NCI-H187 (cell line): ENCODE data around the gene IFIT2.
"Not testable (repeated sequence)": the region's sequence is repeated elsewhere in the genome, so short reads cannot be mapped to it uniquely, and the experiment has no call there.

Source experiments
- DNase-seq, 2 experiments: peaks; one replicate each; lab custom pipeline; 2025; lab: John Stamatoyannopoulos, UW

IFIT2 gene

DNA sequence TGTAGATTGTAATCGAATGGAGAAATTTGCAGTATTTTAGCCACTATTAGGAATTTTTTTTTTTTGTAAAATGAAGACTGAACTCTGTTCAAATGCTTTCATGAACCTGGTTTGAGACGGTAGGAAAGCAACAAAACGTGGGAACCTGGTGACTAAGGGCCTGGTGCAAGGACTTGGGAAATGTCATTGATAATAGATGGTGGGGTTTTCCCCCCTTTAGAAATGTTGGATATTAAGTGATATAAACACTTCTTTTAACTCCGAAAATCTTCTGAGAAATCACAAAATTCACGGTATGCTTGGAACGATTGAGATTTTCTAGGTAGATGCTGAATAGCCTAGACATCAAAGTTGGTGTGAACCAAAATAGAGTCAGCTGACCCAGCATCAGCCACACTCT, 6.4 kb downstream of the IFIT2 start:
- DNase-seq: no peak

DNA sequence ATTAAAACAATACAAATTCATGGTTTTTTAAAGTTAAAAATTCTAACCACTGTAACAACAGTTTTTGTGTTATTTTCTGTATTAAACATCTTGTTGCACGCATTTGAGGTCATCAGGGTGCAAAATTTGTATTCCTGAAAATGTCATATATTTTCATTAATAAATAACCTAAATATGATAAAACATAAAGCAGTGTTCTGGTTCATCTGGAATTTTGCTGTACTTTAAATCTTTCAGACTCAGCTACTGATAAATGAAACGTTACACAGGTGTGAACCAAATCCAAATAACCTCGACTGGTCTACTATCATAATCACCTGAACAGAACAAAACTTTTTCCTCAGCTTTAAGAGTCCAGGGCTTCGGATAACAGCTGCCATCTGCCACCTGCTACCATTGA, 6.9 kb downstream of the IFIT2 start:
- no peak for DNase-seq

DNA sequence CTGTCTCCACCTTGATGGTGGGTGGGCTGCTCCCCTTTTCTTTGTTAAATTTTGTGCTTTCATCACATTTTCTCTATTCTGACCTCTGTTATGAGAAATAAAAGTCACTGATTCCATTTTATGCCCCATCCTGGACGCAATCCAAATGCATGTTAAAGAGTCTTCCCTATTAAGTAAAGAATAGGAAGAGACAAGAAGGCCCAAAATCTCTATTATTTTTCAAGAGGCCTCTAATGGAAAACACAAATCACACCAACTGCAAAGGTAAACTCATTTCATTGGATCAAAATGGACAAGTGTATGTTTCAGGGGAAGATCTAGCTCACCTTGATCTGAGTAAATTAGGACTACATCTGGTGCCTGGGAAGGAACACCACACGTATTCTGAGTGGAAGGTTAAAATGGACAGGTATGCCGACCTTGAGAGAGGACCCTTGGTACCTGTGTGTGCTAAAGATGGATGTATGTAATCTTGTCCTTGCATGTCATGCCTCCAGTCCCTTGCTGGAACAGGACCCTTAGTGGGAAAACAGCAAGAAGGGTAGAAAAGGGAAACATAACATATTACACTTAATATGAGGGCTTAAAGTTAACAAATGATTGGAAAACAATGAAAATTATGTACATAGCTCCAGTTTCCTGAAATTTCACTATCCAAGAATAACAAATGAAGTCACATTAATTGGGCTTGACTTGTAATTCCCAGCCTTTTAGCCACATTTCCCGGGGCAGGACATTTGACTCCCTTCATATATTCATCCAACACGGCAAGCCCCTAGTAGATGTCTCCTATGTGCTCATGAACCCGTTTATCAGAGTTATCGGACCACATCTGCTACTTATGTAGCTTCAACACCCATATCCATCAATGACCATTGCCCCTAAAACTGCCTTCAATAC, 7.6 kb downstream of the IFIT2 start:
- DNase-seq: no peak

DNA sequence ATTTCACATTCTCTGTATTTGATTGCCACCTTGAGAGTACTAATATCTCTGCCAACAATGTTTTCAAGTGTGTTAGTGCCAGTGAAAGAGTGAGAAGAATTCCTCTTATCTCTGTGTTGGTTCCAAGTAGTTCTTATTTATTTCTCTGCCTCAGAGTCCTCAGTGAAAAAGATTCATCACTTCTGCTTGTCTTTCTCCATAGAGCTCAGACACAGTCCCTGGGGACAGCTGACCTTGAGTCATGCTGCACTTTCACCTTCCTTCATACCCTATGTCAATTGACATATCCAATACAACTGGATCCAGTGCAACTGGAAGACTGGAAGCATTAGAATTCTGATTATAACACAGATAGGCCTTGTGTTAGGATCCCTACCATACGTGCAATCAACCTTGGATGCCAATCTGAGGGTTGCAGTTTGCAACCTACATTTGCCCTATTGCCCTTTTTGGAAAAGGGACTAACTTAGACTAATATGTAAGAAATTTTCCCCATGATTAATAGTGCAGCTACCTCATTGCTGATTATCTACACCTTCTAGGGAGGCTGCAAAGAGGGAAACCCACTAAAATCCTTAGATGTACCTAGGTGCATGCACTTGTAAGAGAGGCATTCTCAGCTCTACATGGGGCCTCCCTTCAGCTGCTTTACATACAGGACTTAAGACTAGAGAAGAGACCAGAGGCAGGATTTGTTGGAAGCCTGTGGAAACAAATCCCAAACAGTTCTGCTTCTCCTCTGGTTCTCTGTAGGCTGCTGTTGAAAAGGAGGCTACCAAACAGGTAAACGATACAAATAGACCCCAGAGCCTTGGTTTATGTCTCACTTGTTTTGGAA, 8.4 kb downstream of the IFIT2 start:
- no peak for DNase-seq

DNA sequence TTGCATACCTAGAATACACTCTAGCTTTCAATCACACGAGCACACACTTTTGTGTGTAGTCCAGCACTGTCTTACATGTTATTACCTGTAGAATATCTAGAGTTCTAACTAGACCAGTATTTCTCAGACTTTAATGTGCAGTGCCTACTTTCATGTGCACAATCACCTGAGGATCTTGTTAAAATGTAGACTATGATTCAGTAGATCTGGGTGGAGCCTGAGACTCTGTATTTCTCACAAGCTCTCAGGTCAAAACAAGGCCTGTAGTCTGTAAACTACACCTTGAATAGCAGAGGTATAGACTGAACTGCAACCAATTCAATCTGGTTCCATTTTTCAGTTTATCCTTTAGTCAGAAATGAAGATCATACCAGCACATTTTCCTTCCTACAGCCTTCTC, 11.1 kb downstream of the IFIT2 start:
- no peak for DNase-seq

DNA sequence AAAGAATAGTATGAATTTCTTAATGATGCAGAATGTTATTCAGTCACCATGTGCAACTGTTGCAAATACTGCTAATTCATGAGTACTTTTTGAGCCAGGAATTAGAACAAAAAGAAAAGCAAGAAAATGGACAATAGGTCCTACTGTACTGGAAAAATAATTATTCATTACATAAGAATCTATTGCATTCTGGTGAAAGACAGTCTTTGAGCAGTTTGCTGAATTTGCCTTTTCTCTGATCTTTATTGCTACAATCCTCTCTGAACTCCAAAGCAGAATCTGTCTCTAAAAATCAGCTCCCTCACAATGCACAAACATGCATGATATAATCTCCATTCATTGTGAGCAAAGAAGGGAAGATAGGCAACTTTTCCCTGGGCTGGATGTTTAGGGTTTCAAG, 12.8 kb downstream of the IFIT2 start:
- DNase-seq: no peak

DNA sequence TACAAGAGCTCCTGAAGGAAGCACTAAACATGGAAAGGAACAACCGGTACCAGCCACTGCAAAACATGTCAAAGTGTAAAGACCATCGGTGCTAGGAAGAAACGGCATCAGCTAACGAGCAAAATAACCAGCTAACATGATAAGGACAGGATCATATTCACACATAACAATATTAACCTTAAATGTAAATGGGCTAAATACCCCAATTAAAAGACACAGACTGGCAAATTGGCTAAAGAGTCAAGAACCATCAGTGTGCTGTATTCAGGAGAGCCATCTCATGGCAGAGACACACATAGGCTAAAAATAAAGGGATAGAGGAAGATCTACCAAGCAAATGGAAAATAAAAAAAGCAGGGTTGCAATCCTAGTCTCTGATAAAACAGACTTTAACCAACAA, 16.2 kb downstream of the IFIT2 start:
- DNase-seq: not testable (repeated sequence)

DNA sequence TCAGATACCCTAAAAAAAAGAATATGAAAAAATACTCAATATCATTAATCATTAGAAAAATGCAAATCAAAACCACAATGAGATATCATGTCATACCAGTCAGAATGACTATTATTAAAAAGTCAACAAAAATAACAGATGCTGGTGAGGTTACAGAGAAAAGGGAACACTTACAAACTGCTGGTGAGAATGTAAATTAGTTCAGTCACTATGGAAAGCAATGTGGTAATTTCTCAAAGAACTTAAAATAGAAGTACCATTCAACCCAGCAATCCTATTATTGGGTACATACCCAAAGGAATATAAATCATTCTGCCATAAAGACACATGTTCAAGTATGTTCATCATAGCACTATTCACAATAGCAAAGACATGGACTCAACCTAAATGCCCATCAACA, 23.2 kb downstream of the IFIT2 start:
- not testable (repeated sequence) for DNase-seq

DNA sequence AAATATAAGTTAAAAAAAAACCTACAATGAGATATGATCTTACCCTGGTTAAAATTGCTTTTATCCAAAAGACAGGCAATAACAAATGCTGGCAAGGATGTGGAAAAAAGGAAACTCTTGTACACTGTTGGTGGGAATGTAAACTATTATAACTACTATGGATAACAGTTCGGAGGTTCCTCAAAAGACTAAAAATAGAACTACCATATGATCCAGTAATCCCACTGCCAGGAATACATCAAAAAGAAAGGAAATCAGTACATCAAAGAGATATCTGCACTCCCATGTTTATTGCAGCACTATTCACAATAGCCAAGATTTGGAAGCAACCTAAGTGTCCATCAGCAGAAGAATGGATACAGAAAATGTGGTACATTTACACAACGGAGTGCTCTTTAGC, 24.0 kb downstream of the IFIT2 start:
- DNase-seq: not testable (repeated sequence)

DNA sequence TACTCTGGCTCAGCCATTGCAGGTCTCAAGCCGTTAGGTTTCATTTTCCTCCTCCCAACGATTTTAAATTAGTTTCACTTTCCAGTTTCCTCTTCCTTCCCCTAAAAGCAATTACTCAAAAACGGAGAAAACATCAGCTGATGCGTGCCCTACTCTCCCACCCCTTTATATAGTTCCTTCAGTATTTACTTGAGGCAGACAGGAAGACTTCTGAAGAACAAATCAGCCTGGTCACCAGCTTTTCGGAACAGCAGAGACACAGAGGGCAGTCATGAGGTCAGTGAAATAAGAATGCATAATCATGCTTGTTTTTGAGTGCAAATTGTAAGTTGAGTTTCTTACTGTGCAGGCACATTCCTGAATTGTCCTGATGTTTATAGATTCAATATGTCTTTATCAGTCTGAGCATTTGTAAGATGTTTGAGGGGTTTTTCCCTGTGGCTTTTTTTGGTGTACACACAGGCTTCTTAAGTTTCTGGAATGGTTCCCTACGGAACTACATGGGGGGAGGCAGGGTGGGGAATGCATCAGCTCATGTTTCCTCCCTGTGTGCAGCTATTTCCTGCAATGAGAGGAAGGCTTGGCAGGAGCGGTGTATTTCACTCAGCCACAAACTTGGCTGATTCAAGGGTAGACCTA, 26.1 kb downstream of the IFIT2 start, which contains the start of gene IFIT3:
Gene IFIT3 (plus strand): TSS at position 195 of the 639 bp plus-strand sequence. CDS start 77 bp downstream, at position 272.
- no peak for DNase-seq

DNA sequence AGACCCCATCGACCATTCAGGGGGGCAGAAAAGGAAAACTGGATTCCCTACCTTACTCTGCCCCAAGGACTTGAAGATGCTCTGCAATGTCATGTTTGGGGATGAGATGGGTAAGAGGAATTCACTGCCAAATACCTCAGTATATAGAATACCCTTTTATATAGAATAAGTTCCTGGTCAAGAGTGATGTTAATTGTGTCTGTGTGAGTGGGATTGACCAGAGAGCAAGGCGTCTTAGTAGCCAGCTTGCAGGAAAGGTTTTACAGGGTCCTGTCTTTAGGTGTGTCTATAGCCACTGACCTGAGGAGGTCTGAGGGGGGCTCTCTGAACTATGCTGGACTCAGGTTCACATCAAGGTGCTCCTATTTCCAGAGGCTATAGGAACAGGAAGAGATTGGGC, 27.3 kb downstream of the IFIT2 start:
- DNase-seq: no peak

DNA sequence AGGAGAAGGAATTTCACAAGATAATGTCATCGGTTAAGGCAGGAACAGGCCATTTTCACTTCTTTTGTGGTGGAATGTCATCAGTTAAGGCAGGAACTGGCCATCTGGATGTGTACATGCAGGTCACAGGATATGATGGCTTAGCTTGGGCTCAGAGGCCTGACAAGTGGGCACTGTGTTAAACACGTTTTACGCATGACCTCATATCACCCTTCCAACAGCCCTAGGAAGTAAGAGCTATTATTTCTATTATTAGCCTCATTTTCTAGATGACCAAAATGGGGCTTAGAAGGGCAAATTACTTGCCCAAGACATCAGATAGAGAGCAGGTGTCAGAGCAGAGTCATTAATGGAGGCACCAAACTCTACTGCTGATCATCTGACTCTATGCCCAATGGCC, 28.2 kb downstream of the IFIT2 start:
- DNase-seq: not testable (repeated sequence)

DNA sequence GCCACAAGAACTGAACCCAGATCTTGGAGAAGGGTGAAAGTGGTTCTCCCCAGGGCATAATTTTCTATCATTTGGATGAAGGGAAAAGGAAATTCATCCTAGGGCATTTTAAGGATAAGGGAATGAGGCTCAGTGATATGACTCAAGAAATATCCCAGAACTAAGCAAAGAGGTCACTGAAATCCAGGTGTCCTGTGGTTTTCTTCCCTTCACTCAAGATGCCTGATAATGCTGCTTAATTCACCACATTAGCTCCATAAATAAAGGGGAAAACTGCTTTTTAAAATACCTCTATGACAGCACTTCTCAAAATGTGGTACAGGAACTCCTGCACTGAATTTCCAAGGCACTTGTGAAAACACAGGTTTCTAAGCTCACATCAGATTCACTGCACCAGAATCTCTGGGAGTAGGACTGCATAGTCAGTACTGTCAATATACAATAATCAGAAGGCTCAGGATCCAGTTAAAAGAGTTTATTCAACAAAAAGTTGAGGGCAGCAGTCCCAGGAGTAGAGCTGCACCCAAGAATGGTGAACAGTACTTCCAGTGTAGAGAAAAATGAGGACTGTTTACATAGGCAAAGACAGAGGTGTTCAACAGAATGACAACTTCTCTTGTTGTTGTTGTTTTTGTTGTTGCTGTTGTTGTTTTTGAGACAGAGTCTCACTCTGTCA, 28.8 kb downstream of the IFIT2 start:
- DNase-seq: no peak

DNA sequence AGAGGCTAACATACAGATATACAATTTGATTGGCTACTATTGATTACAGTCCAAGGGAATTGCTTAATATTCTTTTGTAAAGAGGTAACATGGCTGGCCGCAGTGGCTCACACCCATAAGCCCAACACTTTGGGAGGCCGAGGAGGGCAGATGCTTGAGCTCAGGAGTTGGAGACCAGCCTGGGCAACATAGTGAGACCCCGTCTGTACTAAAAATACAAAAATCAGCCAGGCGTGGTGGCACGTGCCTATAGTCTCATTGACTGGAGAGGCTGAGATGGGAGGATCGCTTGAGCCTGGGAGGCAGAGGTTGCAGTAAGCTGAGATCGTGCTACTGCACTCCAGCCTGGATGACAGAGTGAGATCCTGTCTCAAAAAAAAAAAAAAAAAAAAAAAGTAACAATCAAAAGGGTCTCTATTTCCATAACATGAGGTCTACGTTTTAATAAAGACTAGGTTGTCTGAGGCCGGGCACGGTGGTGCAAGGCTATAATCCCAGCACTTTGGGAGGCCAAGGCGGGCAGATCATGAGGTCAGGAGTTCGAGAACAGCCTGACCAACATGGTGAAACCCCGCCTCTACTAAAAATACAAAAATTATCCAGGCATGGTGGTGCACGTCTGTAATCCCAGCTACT, 29.8 kb downstream of the IFIT2 start:
- not testable (repeated sequence) for DNase-seq

DNA sequence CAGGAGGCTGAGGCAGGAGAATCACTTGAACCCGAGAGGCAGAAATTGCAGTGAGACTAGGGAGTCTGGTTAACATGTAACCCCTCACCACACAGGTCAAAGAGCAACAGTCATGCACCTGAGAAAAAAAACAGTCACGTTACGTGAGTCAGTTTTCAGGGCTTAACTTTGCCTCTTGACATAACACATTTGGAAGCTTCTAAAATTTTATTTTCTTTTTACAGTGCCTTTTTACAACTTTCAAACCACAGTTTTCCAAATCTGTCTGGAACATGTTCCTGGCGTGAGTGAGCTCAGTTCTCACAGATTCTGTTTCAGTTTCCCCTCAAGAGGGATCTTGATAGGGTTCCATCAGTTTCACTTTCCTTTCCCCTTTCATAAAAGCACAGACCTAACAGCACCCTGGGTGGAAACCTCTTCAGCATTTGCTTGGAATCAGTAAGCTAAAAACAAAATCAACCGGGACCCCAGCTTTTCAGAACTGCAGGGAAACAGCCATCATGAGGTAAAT, 30.3 kb downstream of the IFIT2 start:
- no peak for DNase-seq

DNA sequence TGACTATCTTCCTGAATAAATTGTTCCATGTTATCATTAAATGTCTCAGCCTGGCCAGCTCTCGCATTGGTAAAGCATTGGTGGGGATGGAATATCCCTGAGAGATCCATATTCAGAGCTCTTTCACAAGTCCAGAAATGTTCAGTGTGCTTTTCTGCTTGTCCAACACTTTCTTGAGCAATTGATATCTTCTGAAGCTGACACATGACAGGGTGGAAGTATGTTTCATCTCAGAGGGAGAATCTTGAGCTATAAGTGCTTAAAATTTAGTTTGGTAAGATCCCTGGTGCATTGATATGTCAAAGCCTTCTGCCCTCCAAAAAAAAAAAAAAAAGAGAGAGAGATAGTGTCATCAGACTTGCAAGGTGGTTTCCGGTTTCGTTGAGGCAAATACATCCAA, 33.4 kb downstream of the IFIT2 start:
- no peak for DNase-seq

DNA sequence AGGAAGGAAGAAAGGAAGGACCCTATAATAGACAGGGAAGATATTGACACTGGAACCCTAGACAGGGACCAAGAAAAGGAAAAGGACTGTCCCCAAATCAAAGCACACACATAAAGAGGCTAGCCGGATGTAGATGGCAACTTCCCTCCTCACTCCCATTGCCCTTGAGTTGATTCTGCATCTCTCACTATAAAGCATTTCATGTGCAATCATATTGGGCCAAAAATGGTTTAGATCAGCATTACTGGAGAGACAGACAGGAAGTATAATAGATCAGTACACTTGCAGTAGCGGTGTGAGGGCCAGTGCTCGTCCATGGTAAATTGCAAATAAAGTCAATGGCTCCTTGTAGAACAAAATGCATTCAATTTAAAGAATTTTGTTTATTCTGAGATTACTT, 34.4 kb downstream of the IFIT2 start:
- no peak for DNase-seq

DNA sequence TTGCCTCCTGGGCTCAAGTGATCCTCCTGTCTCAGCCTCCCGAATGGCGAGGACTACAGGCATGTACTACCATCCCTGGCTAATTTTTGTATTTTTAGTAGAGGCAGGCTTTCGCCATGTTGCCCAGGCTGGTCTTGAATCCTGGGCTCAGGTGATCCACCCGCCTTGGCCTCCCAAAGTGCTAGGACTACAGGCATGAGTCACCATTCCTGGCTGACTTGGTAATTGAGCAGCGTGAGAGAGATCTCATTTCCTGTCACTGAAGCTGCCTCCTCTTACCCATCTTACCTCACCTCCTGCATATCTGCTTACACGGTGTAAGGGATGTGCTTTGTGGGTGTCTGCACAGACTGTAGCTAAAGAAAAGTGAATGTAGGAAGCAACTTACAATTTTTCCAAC, 35.6 kb downstream of the IFIT2 start:
- no peak for DNase-seq

DNA sequence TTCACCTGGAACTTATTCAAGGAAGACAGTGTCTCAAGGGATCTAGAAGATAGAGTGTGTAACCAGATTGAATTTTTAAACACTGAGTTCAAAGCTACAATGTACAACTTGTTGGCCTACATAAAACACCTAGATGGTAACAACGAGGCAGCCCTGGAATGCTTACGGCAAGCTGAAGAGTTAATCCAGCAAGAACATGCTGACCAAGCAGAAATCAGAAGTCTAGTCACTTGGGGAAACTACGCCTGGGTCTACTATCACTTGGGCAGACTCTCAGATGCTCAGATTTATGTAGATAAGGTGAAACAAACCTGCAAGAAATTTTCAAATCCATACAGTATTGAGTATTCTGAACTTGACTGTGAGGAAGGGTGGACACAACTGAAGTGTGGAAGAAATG, 36.9 kb downstream of the IFIT2 start:
- DNase-seq: no peak

DNA sequence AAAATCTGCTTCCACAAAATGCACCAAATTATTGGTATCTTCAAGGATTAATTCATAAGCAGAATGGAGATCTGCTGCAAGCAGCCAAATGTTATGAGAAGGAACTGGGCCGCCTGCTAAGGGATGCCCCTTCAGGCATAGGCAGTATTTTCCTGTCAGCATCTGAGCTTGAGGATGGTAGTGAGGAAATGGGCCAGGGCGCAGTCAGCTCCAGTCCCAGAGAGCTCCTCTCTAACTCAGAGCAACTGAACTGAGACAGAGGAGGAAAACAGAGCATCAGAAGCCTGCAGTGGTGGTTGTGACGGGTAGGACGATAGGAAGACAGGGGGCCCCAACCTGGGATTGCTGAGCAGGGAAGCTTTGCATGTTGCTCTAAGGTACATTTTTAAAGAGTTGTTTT, 38.0 kb downstream of the IFIT2 start:
- DNase-seq: no peak

DNA sequence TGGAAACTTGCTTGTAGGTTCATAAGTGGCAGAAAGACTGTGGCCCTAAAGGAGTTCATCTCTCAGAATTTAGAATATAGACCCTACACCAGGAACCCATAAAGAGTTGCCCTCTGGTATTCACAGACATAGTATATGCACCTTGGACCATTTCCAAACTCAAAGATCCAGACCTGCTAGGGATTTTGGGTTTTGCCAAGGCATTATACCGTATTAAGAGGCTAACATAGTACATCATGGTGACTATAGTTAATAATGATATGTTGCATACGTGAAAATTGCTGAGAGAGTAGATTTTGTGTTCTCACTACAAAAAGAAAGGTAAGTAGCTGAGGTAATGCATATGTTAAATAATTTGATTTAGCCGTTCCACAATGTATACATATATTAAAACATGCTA, 39.8 kb downstream of the IFIT2 start:
- no peak for DNase-seq
